Endothelial cell of umbilical vein (primary cell): ENCODE results near the gene DLK1. TPM values are rescaled to one million over a fixed set of nuclear protein-coding genes. Genes with fewer than 3 reads are reported as not detected.

Experiments
- BruUV-seq: library from RNA; stranded (reverse); fragments of 400-500 nt; replicated peaks from 2 replicates; lab custom pipeline; 2021; lab: Mats Ljungman, UMichigan
- CTCF ChIA-PET: fragments of 300-600, 350-600 bp; sonication (Branson Sonifier 250); formaldehyde crosslinking; loops from one replicate; lab custom pipeline; 2021; ENCODE audit warnings: antibody characterized with exemption, inconsistent platforms; lab: Charles Lee
- POLR2A ChIA-PET: fragments of 300-600, 350-600 bp; sonication (Branson Sonifier 250); formaldehyde crosslinking; loops from one replicate; lab custom pipeline; 2021; ENCODE audit warnings: antibody characterized with exemption, inconsistent platforms; lab: Charles Lee
- DNase-seq: peaks from one replicate; pipeline ENCODE4 v3.0.0-alpha.2; 2011; ENCODE audit warnings: low read depth, low spot score
- FAIRE-seq: peaks from 2 replicates; lab custom pipeline; 2011; peaks lifted over from hg19 to GRCh38; lab: Jason Lieb, UNC
- H2AFZ ChIP-seq: 2 replicates; pipeline ENCODE4 v1.6.0; 2012; ENCODE audit warnings: low read depth, low read length, control low read depth, inconsistent platforms
- H3K27ac ChIP-seq: 2 replicates; pipeline ENCODE4 v1.5.1; 2011; ENCODE audit warnings: low read depth, mild to moderate bottlenecking, control low read depth, low read length, moderate library complexity; ENCODE audit not compliant: insufficient read depth
- H3K27me3 ChIP-seq, 2 experiments: 2 replicates each; pipeline versions ENCODE4 v1.6.0 to v1.6.1; 2011; ENCODE audit warnings: low read length in 2 of 2, mixed read lengths in 1 of 2; ENCODE audit not compliant: control insufficient read depth in 2 of 2, insufficient read depth in 2 of 2
- H3K36me3 ChIP-seq, 2 experiments: 2 replicates in 1 of 2; 3 replicates in 1 of 2; pipeline ENCODE4 v1.5.1; 2011; ENCODE audit warnings: low read length in 2 of 2, mild to moderate bottlenecking in 1 of 2, moderate library complexity in 1 of 2; ENCODE audit not compliant: control insufficient read depth in 2 of 2, insufficient read depth in 2 of 2; ENCODE audit errors: extremely low read depth in 1 of 2
- H3K4me1 ChIP-seq: 3 replicates; pipeline ENCODE4 v1.5.1; 2011; ENCODE audit warnings: mild to moderate bottlenecking, low read length; ENCODE audit not compliant: control insufficient read depth, insufficient read depth; ENCODE audit errors: extremely low read depth
- H3K4me2 ChIP-seq: 2 replicates; pipeline ENCODE4 v1.6.1; 2011; ENCODE audit warnings: low read length, control low read depth, mixed read lengths; ENCODE audit not compliant: insufficient read depth
- H3K4me3 ChIP-seq, 3 experiments: fragments of 200-600 bp in 1 of 3; sonication (generic), shearing (Covaris generic) in 1 of 3; replicated peaks in 1 of 3; 2 replicates each; pipeline ENCODE4 v1.5.1; 2011 to 2016; ENCODE audit warnings: control low read depth in 3 of 3, low read length in 3 of 3, mild to moderate bottlenecking in 2 of 3, inconsistent platforms in 1 of 3, low read depth in 1 of 3, moderate library complexity in 1 of 3; ENCODE audit not compliant: insufficient read depth in 1 of 3
- H3K79me2 ChIP-seq: 2 replicates; pipeline ENCODE4 v1.6.0; 2012; ENCODE audit warnings: low read length, inconsistent platforms; ENCODE audit not compliant: control insufficient read depth, insufficient read depth
- H3K9ac ChIP-seq: replicated peaks from 2 replicates; pipeline ENCODE3; 2011; ENCODE audit warnings: low read length, control low read depth; ENCODE audit not compliant: insufficient read depth; ENCODE audit errors: extremely low read depth
- H3K9me1 ChIP-seq: replicated peaks from 3 replicates; pipeline ENCODE4 v1.6.0; 2011; ENCODE audit warnings: mild to moderate bottlenecking, low read length; ENCODE audit not compliant: control insufficient read depth, insufficient read depth; ENCODE audit errors: extremely low read depth
- H3K9me3 ChIP-seq: replicated peaks from 2 replicates; pipeline ENCODE4 v1.5.1; 2012; ENCODE audit warnings: low read length, inconsistent platforms; ENCODE audit not compliant: control insufficient read depth, insufficient read depth
- H4K20me1 ChIP-seq: replicated peaks from 2 replicates; pipeline ENCODE3; 2011; ENCODE audit warnings: mild to moderate bottlenecking, low read length; ENCODE audit not compliant: control insufficient read depth, insufficient read depth; ENCODE audit errors: extremely low read depth
- EZH2 ChIP-seq: IDR thresholded peaks from 2 replicates; pipeline ENCODE4 v1.6.1; 2012; ENCODE audit warnings: borderline replicate concordance, low read depth, mild to moderate bottlenecking, moderate library complexity, low read length, inconsistent platforms; ENCODE audit not compliant: severe bottlenecking
- FOS ChIP-seq: IDR thresholded peaks from 2 replicates; pipeline ENCODE4 v1.6.1; 2011; ENCODE audit warnings: mild to moderate bottlenecking, low read length, moderate library complexity, borderline replicate concordance; ENCODE audit not compliant: insufficient read depth
- GATA2 ChIP-seq: IDR thresholded peaks from 2 replicates; pipeline ENCODE4 v1.7.0; 2011; ENCODE audit warnings: low read depth, mild to moderate bottlenecking, moderate library complexity, mixed read lengths, low read length; ENCODE audit not compliant: insufficient read length, insufficient read depth
- JUN ChIP-seq: IDR thresholded peaks from 2 replicates; pipeline ENCODE4 v1.6.1; 2011; ENCODE audit warnings: borderline replicate concordance, low read depth; ENCODE audit not compliant: insufficient read length, insufficient read depth
- MAX ChIP-seq: IDR thresholded peaks from 2 replicates; pipeline ENCODE4 v1.6.1; 2011; ENCODE audit not compliant: insufficient read depth, insufficient read length
- MYC ChIP-seq: IDR thresholded peaks from one replicate; pipeline ENCODE4 v1.6.1; 2011; ENCODE audit warnings: mild to moderate bottlenecking, low read depth, low read length
- POLR2A ChIP-seq: IDR thresholded peaks from 2 replicates; pipeline ENCODE4 v1.6.1; 2012; ENCODE audit warnings: low read depth, mild to moderate bottlenecking, control low read depth, low read length
- POLR2AphosphoS5 ChIP-seq: IDR thresholded peaks from 2 replicates; pipeline ENCODE4 v1.6.1; 2012; ENCODE audit warnings: low read depth, mild to moderate bottlenecking, control low read depth, low read length, moderate library complexity; ENCODE audit not compliant: insufficient read depth
- dilution Hi-C: fragments of 300-500 bp; cut with MboI; formaldehyde crosslinking; loops from one replicate; pipeline ENCODE4 v1.15.0; 2019; ENCODE audit warnings: low sequenced_read_pairs; ENCODE audit not compliant: extremely low pct_ligation_motif_present
- intact Hi-C: fragments of 100-400 bp; cut with micrococcal nuclease; formaldehyde crosslinking; loops from one replicate; pipeline ENCODE4 v1.10.0; 2022
- polyA plus RNA-seq, 4 experiments: library from polyadenylated mRNA; depleted of rRNA in 3 of 4; stranded (reverse) in 3 of 4; unstranded in 1 of 4; fragments of >200 nt; gene quantifications; 2 replicates each; pipeline versions ENCODE4 v1.2.1 to v1.2.3, GENCODE V29; 2011 to 2012; ENCODE audit warnings: missing spikeins in 1 of 4
- total RNA-seq: library from RNA; stranded (reverse); gene quantifications from 2 replicates; pipeline ENCODE4 v1.2.3, GENCODE V29; 2021
- TF ChIP-seq, protein P1 (sequence below), 2 donors: IDR thresholded peaks; 1 replicate in 1 of 2; 2 replicates in 1 of 2; pipeline ENCODE4 v1.5.1; 2011; ENCODE audit warnings: low read length in 2 of 2, mild to moderate bottlenecking in 2 of 2, moderate library complexity in 2 of 2, control low read depth in 1 of 2, inconsistent platforms in 1 of 2, low read depth in 1 of 2; ENCODE audit not compliant: insufficient read depth in 1 of 2; ENCODE audit errors: extremely low read depth in 1 of 2

Gene DLK1
- total and polyA plus RNA-seq, 2 donors (not counting 3 experiments of a cell fraction or from before 2014, with no cell fraction given): not detected

DNA sequence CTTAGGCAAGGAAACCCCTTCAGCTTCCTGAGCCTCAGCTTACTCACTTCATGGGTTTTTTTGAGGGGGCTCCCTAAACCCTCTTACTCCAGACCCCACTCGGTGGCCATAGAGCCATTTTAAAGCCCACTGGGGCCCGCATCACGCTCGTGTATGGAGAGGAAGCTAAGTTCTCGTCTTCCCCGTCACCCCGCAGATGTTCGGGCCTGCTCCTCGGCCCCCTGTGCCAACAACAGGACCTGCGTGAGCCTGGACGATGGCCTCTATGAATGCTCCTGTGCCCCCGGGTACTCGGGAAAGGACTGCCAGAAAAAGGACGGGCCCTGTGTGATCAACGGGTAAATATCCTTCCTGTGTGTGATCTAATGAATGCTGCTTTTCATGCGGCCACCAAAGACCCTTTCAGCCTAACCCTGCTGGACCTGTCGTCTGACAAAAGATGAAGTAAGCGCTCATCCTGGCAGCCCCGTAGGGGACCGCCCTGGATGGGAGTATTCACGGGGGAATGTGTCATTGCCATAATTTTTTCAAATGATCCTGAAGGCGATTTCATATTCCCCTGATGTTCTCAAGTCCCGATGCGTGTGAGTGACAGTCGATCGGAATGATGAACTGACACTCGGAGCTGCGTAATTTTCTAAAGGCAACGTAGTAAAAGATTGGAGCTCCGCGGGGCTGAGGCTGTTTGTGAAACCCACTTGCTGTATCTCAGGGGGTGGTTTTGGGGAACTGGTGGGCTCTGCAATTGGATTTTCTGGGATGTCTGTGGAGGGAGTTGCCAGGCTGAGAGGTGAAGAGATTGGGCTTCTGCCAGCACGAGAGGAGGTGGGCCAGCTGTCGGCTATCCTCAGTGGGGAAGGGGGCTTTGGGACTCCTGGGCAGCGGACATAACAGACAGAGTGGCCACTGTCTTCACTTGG, 5.4 kb downstream of the DLK1 start:
- ChIA-PET CTCF (interaction anchor here (0.9 to 1.0 kb wide), 2 partner anchors 10 to 14 kb away, joined by 3 to 5 read pairs; no protein-coding TSS in a partner anchor), POLR2A (no interaction called here)
- peaks cover 23 to 27% of the 10 kb centered on the region in 2 experiments for H3K27me3 ChIP-seq
- no peak overlapping the region for H2AFZ ChIP-seq
- intact Hi-C loops: no loop called here
- no peaks in the 10 kb centered on the region for H3K9me3 ChIP-seq
- dilution Hi-C loops: no loop called here
- H3K27ac ChIP-seq: no peak overlapping the region
- TF ChIP-seq EZH2: no peak
- no peak for TF ChIP-seq MYC
- no peak for TF ChIP-seq JUN
- no peak for TF ChIP-seq POLR2AphosphoS5
- no peak for TF ChIP-seq FOS
- no peak for TF ChIP-seq GATA2
- no peak for TF ChIP-seq POLR2A
- no peak for TF ChIP-seq MAX
- TF ChIP-seq, protein P1, sequence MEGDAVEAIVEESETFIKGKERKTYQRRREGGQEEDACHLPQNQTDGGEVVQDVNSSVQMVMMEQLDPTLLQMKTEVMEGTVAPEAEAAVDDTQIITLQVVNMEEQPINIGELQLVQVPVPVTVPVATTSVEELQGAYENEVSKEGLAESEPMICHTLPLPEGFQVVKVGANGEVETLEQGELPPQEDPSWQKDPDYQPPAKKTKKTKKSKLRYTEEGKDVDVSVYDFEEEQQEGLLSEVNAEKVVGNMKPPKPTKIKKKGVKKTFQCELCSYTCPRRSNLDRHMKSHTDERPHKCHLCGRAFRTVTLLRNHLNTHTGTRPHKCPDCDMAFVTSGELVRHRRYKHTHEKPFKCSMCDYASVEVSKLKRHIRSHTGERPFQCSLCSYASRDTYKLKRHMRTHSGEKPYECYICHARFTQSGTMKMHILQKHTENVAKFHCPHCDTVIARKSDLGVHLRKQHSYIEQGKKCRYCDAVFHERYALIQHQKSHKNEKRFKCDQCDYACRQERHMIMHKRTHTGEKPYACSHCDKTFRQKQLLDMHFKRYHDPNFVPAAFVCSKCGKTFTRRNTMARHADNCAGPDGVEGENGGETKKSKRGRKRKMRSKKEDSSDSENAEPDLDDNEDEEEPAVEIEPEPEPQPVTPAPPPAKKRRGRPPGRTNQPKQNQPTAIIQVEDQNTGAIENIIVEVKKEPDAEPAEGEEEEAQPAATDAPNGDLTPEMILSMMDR (IDR thresholded peaks at IDR 0.05; ENCODE audit: extremely low read depth in 1 of 2, insufficient read depth in 1 of 2, low read depth in 1 of 2, low read length in 2 of 2): no peak
- H3K4me2 ChIP-seq: no peak overlapping the region
- H3K4me1 ChIP-seq: no peaks in the 10 kb centered on the region
- no peaks in the 10 kb centered on the region for H3K36me3 ChIP-seq
- no peak overlapping the region for H3K9ac ChIP-seq
- FAIRE-seq (no peak), DNase-seq (no peak)
- no peaks in the 10 kb centered on the region for H3K79me2 ChIP-seq
- H3K4me3 ChIP-seq: no peak overlapping the region
- no peaks in the 10 kb centered on the region for H3K9me1 ChIP-seq
- BruUV-seq: no TSS peak
- no peaks in the 10 kb centered on the region for H4K20me1 ChIP-seq
